ENCODE results near the gene LRRD1. TPM values are rescaled to one million over a fixed set of nuclear protein-coding genes. Genes with fewer than 3 reads are reported as not detected.
A peak's percentile ranks its signal among the peaks of the same experiment; 100 is the strongest.
"Not testable (repeated sequence)": the region's sequence is repeated elsewhere in the genome, so short reads cannot be mapped to it uniquely, and the experiment has no call there.

Gene LRRD1
- total RNA-seq (ENCODE audit: insufficient read depth, low replicate concordance): 4.1 TPM

- DNase-seq (ENCODE audit: low spot score): peak; percentile 82
These were observed at the start of gene LRRD1 for GRCh38 chr7:92178928-92179924. TSS of gene LRRD1 (minus strand) at chr7:92179142. CDS start at chr7:92165202, 13,940 bp downstream.

GRCh38 chr7:92228742-92229141, 49.8 kb upstream of the LRRD1 start:
- no peak for DNase-seq (ENCODE audit: low spot score)

DNA sequence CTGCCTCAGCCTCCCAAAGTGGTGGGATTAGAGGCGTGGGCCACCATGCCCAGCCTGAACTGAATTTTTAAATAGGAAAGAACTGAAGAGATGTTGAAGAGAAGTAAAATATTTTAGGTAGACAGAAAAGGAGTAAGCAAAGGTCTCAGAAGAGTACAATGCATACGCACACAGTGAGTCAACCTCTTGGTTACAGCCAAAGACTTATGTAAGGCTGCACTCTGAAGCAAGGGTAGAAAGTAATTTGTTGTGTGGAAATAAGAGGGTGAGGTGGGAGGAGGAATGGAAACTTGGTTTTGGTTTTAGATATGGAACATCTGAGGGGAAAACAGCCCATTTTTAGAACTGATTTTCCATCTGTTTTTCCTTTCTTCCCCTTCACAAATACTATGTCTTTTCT, 49.2 kb upstream of the LRRD1 start:
- no peak for DNase-seq (ENCODE audit: low spot score)

GRCh38 chr7:92226981-92227380, 48.0 kb upstream of the LRRD1 start:
- no peak for DNase-seq (ENCODE audit: low spot score)

GRCh38 chr7:92221766-92222165, 42.8 kb upstream of the LRRD1 start:
- peak; percentile 15 for DNase-seq (ENCODE audit: low spot score)

DNA sequence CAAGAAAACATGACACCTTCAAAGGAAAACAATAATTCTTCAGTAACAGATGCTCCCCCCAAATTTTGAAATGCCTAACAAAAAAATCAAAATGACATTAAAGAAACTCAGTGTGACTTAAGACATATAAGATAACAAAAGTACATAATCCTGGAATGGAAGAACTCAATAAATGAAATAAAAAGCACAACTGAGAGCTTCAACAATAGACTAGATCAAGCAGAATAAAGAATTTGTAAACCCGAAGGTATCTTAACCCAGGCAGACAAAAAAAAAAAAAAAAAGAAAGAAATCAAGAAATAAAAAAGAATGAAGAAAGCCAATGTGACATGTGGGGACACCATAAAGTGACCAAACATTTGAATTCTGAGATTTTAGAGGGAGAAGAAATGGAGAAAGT, 27.7 kb upstream of the LRRD1 start:
- no peak for DNase-seq (ENCODE audit: low spot score)

GRCh38 chr7:92205987-92206386, 27.0 kb upstream of the LRRD1 start:
- no peak for DNase-seq (ENCODE audit: low spot score)

- no peak for DNase-seq (ENCODE audit: low spot score)
These were observed 21.8 kb upstream of the LRRD1 start for GRCh38 chr7:92200791-92201190.

GRCh38 chr7:92192326-92192725, 13.4 kb upstream of the LRRD1 start:
- no peak for DNase-seq (ENCODE audit: low spot score)

DNA sequence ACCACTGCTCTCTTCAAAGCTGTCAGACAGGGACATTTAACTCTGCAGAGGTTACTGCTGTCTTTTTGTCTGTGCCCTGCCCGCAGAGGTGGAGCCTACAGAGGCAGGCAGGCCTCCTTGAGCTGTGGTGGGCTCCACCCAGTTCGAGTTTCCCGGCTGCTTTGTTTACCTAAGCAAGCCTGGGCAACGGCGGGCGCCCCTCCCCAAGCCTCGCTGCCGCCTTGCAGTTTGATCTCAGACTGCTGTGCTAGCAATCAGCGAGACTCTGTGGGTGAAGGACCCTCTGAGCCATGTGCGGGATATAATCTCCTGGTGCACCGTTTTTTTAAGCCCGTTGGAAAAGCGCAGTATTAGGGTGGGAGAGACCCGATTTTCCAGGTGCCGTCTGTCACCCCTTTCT, 10.3 kb upstream of the LRRD1 start:
- DNase-seq (ENCODE audit: low spot score): not testable (repeated sequence)

DNA sequence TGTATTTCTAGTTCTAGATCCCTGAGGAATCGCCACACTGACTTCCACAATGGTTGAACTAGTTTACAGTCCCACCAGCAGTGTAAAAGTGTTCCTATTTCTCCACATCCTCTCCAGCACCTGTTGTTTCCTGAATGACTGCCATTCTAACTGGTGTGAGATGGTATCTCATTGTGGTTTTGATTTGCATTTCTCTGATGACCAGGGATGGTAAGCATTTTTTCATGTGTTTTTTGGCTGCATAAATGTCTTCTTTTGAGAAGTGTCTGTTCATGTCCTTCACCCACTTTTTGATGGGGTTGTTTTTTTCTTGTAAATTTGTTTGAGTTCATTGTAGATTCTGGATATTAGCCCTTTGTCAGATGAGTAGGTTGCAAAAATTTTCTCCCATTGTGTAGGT, 5.4 kb upstream of the LRRD1 start:
- DNase-seq (ENCODE audit: low spot score): not testable (repeated sequence)

GRCh38 chr7:92177362-92177761, 1.6 kb downstream of the LRRD1 start:
- peak; percentile 17 for DNase-seq (ENCODE audit: low spot score)

DNA sequence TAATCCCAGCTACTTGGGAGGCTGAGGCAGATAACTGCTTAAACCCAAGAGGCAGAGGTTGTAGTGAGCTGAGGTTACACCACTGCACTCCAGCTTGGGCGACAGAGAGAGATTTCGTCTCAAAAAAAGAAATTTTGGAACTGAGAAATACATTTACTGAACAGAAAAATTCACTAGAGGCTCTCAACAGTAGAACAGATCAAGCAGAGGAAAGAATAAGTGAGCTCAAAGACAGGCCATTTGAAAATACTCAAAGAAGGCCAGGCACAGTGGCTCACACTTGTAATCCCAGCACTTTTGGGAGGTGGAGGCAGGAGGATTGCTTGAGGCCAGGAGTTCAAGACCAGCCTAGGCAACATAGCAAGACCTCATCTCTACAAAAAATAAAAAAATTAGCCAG, 9.4 kb downstream of the LRRD1 start:
- not testable (repeated sequence) for DNase-seq (ENCODE audit: low spot score)

GRCh38 chr7:92161271-92161670, 17.7 kb downstream of the LRRD1 start:
- DNase-seq (ENCODE audit: low spot score): no peak

- no peak for DNase-seq (ENCODE audit: low spot score)
These were observed 20.0 kb downstream of the LRRD1 start for GRCh38 chr7:92158660-92159575.

DNA sequence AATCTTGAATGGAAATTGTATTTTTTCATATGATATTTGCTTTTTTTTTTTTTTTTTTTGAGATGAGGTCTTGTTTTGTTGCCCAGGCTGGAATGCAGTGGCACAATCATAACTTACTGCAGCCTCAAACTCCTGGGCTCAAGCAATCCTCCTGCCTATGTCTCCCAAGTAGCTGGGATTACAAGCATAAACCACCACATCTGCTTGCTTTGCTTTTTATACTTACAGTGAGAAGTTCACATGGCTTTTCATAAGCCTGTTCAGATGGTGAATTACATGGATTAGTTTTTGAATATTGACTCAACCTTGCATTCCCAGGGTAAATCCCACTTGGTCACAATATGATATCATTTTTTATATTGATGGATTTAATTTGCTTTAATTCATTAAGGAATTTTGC, 22.0 kb downstream of the LRRD1 start:
- DNase-seq (ENCODE audit: low spot score): peak; percentile 80

- no peak for DNase-seq (ENCODE audit: low spot score)
These were observed 23.7 kb downstream of the LRRD1 start for GRCh38 chr7:92155108-92155739.

DNA sequence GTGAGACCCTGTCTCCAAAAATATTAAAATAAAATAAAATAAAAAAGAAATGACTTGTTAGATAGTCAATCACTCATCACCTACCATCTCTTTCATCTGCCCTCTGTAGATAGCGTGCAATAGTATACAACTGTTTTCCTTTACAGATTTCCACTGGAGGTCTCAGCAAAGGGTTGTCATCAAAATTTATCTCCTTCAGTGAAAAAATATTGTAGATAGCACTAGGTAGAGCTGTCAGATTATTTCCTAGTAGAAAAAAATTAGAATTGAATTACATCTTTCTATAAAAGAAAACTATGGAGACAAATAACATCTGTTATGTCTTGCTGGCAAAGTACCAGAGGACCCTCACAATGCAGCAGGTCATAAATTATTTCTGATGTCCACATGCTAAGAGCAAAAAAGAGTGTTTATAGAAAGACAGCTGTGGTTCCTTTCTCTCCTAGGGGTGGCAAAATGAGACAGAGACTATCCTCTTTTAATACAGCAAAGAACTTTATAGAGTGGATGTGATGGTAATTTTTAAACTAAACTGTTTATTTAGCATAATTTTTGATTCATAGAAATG, 28.4 kb downstream of the LRRD1 start:
- DNase-seq (ENCODE audit: low spot score): no peak

GRCh38 chr7:92149736-92150239, 29.2 kb downstream of the LRRD1 start:
- DNase-seq (ENCODE audit: low spot score): no peak

GRCh38 chr7:92143192-92143880, 35.6 kb downstream of the LRRD1 start:
- not testable (repeated sequence) for DNase-seq (ENCODE audit: low spot score)

All from umbilical cord (tissue), 2 donors.